Mesothelial cell of epicardium (in vitro differentiated cells): Measurements from ENCODE around the gene SORBS2. TPM values are rescaled to one million over a fixed set of nuclear protein-coding genes. Genes with fewer than 3 reads are reported as not detected.

Experiments
- DNase-seq, 2 experiments: peaks; one replicate each; pipeline ENCODE4 v3.0.0; 2021; ENCODE audit warnings: low spot score in 2 of 2; ENCODE audit not compliant: unreplicated experiment in 2 of 2
- H3K27ac Mint-ChIP-seq: 2 replicates; pipeline ENCODE4 v1.8.0; 2021; ENCODE audit warnings: mixed read lengths
- H3K27me3 Mint-ChIP-seq: 2 replicates; pipeline ENCODE4 v1.8.0; 2021; ENCODE audit warnings: low read depth, mixed read lengths
- H3K36me3 Mint-ChIP-seq: 2 replicates; pipeline ENCODE4 v1.8.0; 2021; ENCODE audit warnings: mixed read lengths
- H3K4me1 Mint-ChIP-seq: 2 replicates; pipeline ENCODE4 v1.8.0; 2021; ENCODE audit warnings: mixed read lengths
- H3K4me3 Mint-ChIP-seq: 2 replicates; pipeline ENCODE4 v1.8.0; 2021; ENCODE audit warnings: mild to moderate bottlenecking, moderate library complexity, mixed read lengths
- H3K9me3 Mint-ChIP-seq: 2 replicates; pipeline ENCODE4 v1.8.0; 2021; ENCODE audit warnings: mixed read lengths
- CTCF ChIP-seq: fragments of 200-600 bp; sonication (generic); IDR thresholded peaks from one replicate; pipeline ENCODE4 v1.5.0; 2021; ENCODE audit warnings: antibody characterized with exemption; ENCODE audit not compliant: unreplicated experiment
- total RNA-seq: library from RNA; stranded (reverse); gene quantifications from 3 replicates; pipeline ENCODE4 v1.2.1, GENCODE V29; 2021

Gene SORBS2
- total RNA-seq, 1 donor from 2014 or later: 11.0 TPM

- no peak for DNase-seq
- Mint-ChIP-seq H3K9me3 (no peaks in the 10 kb centered on the region), H3K4me3 (no peak overlapping the region), H3K4me1 (peaks cover 56% of the 10 kb centered on the region), H3K36me3 (no peaks in the 10 kb centered on the region), H3K27ac (no peak overlapping the region), H3K27me3 (no peaks in the 10 kb centered on the region)
- TF ChIP-seq CTCF: no peak
Measured at GRCh38 chr4:185809121-185809520, 2.9 kb downstream of the SORBS2 start.

- DNase-seq: no peak
- Mint-ChIP-seq H3K36me3 (no peaks in the 10 kb centered on the region), H3K4me1 (peaks cover 49% of the 10 kb centered on the region), H3K4me3 (no peak overlapping the region), H3K27me3 (no peaks in the 10 kb centered on the region), H3K27ac (no peak overlapping the region), H3K9me3 (no peaks in the 10 kb centered on the region)
- TF ChIP-seq CTCF: no peak
Measured at GRCh38 chr4:185805979-185806378, 6.0 kb downstream of the SORBS2 start.

GRCh38 chr4:185805262-185805802 is 6.7 kb downstream of the SORBS2 start:
- Mint-ChIP-seq H3K36me3 (no peaks in the 10 kb centered on the region), H3K9me3 (no peaks in the 10 kb centered on the region), H3K27me3 (no peaks in the 10 kb centered on the region), H3K4me1 (peaks cover 42% of the 10 kb centered on the region), H3K4me3 (no peak overlapping the region), H3K27ac (no peak overlapping the region)
- no peak for TF ChIP-seq CTCF
- DNase-seq: no peak

GRCh38 chr4:185803022-185803421 is 9.0 kb downstream of the SORBS2 start:
- Mint-ChIP-seq H3K4me3 (no peak overlapping the region), H3K27ac (peak overlapping the region; percentile 43), H3K36me3 (no peaks in the 10 kb centered on the region), H3K9me3 (no peaks in the 10 kb centered on the region), H3K4me1 (peaks cover 33% of the 10 kb centered on the region), H3K27me3 (peaks cover 3% of the 10 kb centered on the region)
- no peak for TF ChIP-seq CTCF
- DNase-seq: no peak

GRCh38 chr4:185801471-185801870 is 10.5 kb downstream of the SORBS2 start:
- no peak overlapping the region for H3K27ac Mint-ChIP-seq
- peaks cover 46% of the 10 kb centered on the region for H3K4me1 Mint-ChIP-seq
- H3K4me3 Mint-ChIP-seq: no peak overlapping the region
- H3K9me3 Mint-ChIP-seq: no peaks in the 10 kb centered on the region
- no peak for DNase-seq
- peaks cover 3% of the 10 kb centered on the region for H3K27me3 Mint-ChIP-seq
- no peak for TF ChIP-seq CTCF
- no peaks in the 10 kb centered on the region for H3K36me3 Mint-ChIP-seq
